ENCODE results near the gene SLC31A1.

GRCh38 chr9:113215132-113215531 lies 6.2 kb upstream of the SLC31A1 start:
- no peak for TF ChIP-seq EZH2phosphoT487 (IDR thresholded peaks at IDR 0.05; ENCODE audit: insufficient read depth, low read depth)
- TF ChIP-seq EZH2 (IDR thresholded peaks at IDR 0.05; ENCODE audit: insufficient read depth, poor library complexity, severe bottlenecking): no peak

Data from GM23248 (cell line).